OCI-LY3 (cell line): Measurements from ENCODE around the gene CCDC59.

Source experiments
- H2AFZ ChIP-seq: fragments of 200-600, 300-600 bp; shearing (Covaris generic); 2 replicates; pipeline ENCODE4 v1.6.0; 2014; ENCODE audit warnings: antibody characterized with exemption, low read depth, low read length
- H3K27ac ChIP-seq: fragments of 200-600, 300-600 bp; sonication (generic); 2 replicates; pipeline ENCODE4 v1.5.1; 2014; ENCODE audit warnings: mild to moderate bottlenecking, low read length, moderate library complexity, mixed read lengths
- H3K27me3 ChIP-seq: fragments of 200-600, 300-600 bp; sonication (generic); 2 replicates; pipeline ENCODE4 v1.6.1; 2014; ENCODE audit warnings: low read depth, low read length, mixed read lengths
- H3K36me3 ChIP-seq: fragments of 200-600, 300-600 bp; sonication (generic); replicated peaks from 2 replicates; pipeline ENCODE3; 2014; ENCODE audit warnings: low read depth, low read length, mixed read lengths
- H3K4me1 ChIP-seq: fragments of 300-600, 200-600 bp; sonication (generic); 2 replicates; pipeline ENCODE4 v1.6.1; 2014; ENCODE audit warnings: low read length, mixed read lengths
- H3K4me2 ChIP-seq: fragments of 200-600, 300-600 bp; sonication (generic); 2 replicates; pipeline ENCODE4 v1.6.1; 2014; ENCODE audit warnings: low read length, mixed read lengths
- H3K4me3 ChIP-seq: fragments of 300-600, 200-600 bp; sonication (generic); 2 replicates; pipeline ENCODE4 v1.5.1; 2014; ENCODE audit warnings: antibody characterized with exemption, mild to moderate bottlenecking, low read length, moderate library complexity
- H3K79me2 ChIP-seq: fragments of 300-600, 200-600 bp; shearing (Covaris generic); 2 replicates; pipeline ENCODE4 v1.6.1; 2014; ENCODE audit warnings: mild to moderate bottlenecking, low read length, mixed read lengths
- H3K9ac ChIP-seq: fragments of 300-600, 200-600 bp; shearing (Covaris generic); 2 replicates; pipeline ENCODE4 v1.6.0; 2014; ENCODE audit warnings: mild to moderate bottlenecking, low read length, moderate library complexity
- H3K9me3 ChIP-seq: fragments of 200-600, 300-600 bp; shearing (Covaris generic); 2 replicates; pipeline ENCODE4 v1.6.1; 2014; ENCODE audit warnings: low read length, mixed read lengths; ENCODE audit not compliant: insufficient read depth
- H4K20me1 ChIP-seq: fragments of 200-600, 300-600 bp; sonication (generic); 2 replicates; pipeline ENCODE4 v1.6.1; 2016; ENCODE audit warnings: low read length, mixed read lengths; ENCODE audit not compliant: insufficient read depth
- CTCF ChIP-seq: fragments of 200-600, 300-600 bp; sonication (generic); IDR thresholded peaks from 2 replicates; pipeline ENCODE4 v1.5.1; 2014; ENCODE audit warnings: antibody characterized with exemption, low read length, low read depth
- EZH2phosphoT487 ChIP-seq: fragments of 200-600 bp; shearing (Covaris generic); IDR thresholded peaks from 2 replicates; pipeline ENCODE4 v1.6.1; 2018; ENCODE audit warnings: antibody characterized with exemption, mixed run types, low read depth

The CCDC59 gene

GRCh38 chr12:82398879-82399278 is 40.7 kb upstream of the CCDC59 start:
- H3K9ac ChIP-seq: no peak overlapping the region
- no peak overlapping the region for H3K27ac ChIP-seq
- no peaks in the 10 kb centered on the region for H3K4me1 ChIP-seq
- no peak overlapping the region for H3K4me3 ChIP-seq
- H3K9me3 ChIP-seq: no peaks in the 10 kb centered on the region
- H3K36me3 ChIP-seq: no peaks in the 10 kb centered on the region
- TF ChIP-seq EZH2phosphoT487 (no peak), CTCF (no peak)
- H2AFZ ChIP-seq: no peak overlapping the region
- no peaks in the 10 kb centered on the region for H3K27me3 ChIP-seq
- H4K20me1 ChIP-seq: no peaks in the 10 kb centered on the region
- no peak overlapping the region for H3K4me2 ChIP-seq
- no peaks in the 10 kb centered on the region for H3K79me2 ChIP-seq

DNA sequence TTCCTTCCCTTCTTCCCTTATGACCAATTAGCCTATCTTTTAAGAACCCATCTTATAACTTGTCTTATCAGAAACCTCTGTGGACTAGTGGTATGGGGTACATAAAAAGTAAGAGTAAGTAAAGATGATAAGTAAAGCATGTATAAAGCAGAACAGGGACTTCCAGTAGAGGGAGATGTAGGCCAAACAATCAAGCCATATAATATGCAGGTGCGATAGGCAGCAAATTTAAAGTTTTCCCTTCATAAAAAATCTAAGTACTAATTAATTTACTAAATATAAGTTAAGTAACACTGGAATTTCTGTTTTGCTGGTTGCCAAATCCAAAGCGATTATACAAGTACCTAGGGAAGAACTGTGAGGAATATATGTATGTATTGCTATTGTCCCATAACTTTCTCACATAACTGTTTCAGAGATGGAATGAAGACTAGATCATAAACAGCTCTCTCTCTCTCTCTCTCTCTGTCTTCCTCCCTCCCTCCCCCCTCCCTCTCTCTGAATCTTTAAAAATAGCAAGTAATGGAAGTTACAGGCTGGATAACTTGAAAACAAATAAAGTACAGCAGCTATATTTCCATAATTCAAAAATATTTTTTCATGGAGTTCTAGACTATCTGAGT is 25.9 kb upstream of the CCDC59 start:
- H3K79me2 ChIP-seq: no peaks in the 10 kb centered on the region
- no peak overlapping the region for H2AFZ ChIP-seq
- peak; percentile 69 for TF ChIP-seq CTCF
- no peak for TF ChIP-seq EZH2phosphoT487
- H3K4me1 ChIP-seq: no peaks in the 10 kb centered on the region
- peaks cover 4% of the 10 kb centered on the region for H3K36me3 ChIP-seq
- H3K27ac ChIP-seq: no peak overlapping the region
- no peak overlapping the region for H3K9ac ChIP-seq
- no peaks in the 10 kb centered on the region for H3K9me3 ChIP-seq
- H3K4me2 ChIP-seq: no peak overlapping the region
- no peaks in the 10 kb centered on the region for H3K27me3 ChIP-seq
- no peak overlapping the region for H3K4me3 ChIP-seq
- H4K20me1 ChIP-seq: no peaks in the 10 kb centered on the region

- peaks cover 14% of the 10 kb centered on the region for H3K36me3 ChIP-seq
These were observed 20.8 kb upstream of the CCDC59 start for GRCh38 chr12:82378997-82379396.

DNA sequence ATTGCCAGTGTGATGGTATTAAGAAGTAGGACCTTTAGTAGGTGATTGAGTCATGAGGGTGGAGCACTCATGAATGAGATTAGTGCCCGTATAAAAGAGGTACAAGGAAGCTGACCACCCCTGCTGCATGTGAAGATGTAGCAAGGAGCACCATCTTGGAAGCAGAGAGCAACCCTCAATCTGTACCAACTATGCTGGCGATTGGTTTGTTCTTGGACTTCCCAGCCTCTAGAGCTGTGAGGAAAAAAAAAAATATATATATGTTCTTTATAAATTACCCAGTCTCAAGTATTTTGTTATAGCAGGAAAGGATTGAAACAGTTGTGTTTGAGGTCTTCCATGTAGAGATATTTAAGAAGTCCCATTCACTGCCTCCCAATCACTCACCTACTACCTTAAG is 17.0 kb upstream of the CCDC59 start:
- peaks cover 14% of the 10 kb centered on the region for H3K36me3 ChIP-seq

More at GRCh38 chr12:82378997-82379396, 20.8 kb upstream of the CCDC59 start:
- H2AFZ ChIP-seq: no peak overlapping the region
- no peak overlapping the region for H3K4me3 ChIP-seq
- H3K4me2 ChIP-seq: no peak overlapping the region
- TF ChIP-seq CTCF (no peak), EZH2phosphoT487 (no peak)
- H3K27me3 ChIP-seq: no peaks in the 10 kb centered on the region
- no peaks in the 10 kb centered on the region for H3K9me3 ChIP-seq
- H3K79me2 ChIP-seq: no peaks in the 10 kb centered on the region
- H3K27ac ChIP-seq: no peak overlapping the region
- peaks cover 3% of the 10 kb centered on the region; the same call in 1 of the 2 replicates for H3K4me1 ChIP-seq
- H3K9ac ChIP-seq: no peak overlapping the region
- no peaks in the 10 kb centered on the region for H4K20me1 ChIP-seq

More for the DNA sequence above, 17.0 kb upstream of the CCDC59 start:
- Histone ChIP-seq H3K9ac (no peak overlapping the region), H2AFZ (no peak overlapping the region), H3K9me3 (no peaks in the 10 kb centered on the region), H3K4me1 (peaks cover 3% of the 10 kb centered on the region; the same call in 1 of the 2 replicates), H3K79me2 (no peaks in the 10 kb centered on the region), H3K4me2 (no peak overlapping the region), H3K27me3 (no peaks in the 10 kb centered on the region), H3K4me3 (no peak overlapping the region), H3K27ac (no peak overlapping the region), H4K20me1 (no peaks in the 10 kb centered on the region)
- TF ChIP-seq EZH2phosphoT487: no peak
- TF ChIP-seq CTCF: no peak
